HG03196 (cell line): Measurements from ENCODE around the gene PCSK6.

Source experiments
- ATAC-seq: cut with Tn5 transposase; IDR thresholded peaks from one replicate; pipeline ENCODE4 v1.9.1; 2021; ENCODE audit not compliant: unreplicated experiment

The PCSK6 gene

GRCh38 chr15:101448336-101448735 lies 41.2 kb downstream of the PCSK6 start:
- ATAC-seq: no peak

GRCh38 chr15:101447561-101448071 lies 41.9 kb downstream of the PCSK6 start:
- ATAC-seq: no peak

GRCh38 chr15:101447168-101447533 lies 42.4 kb downstream of the PCSK6 start:
- no peak for ATAC-seq

- no peak for ATAC-seq
These were observed 42.9 kb downstream of the PCSK6 start for GRCh38 chr15:101446518-101447167.

GRCh38 chr15:101445562-101446517 lies 43.7 kb downstream of the PCSK6 start:
- no peak for ATAC-seq

- ATAC-seq: no peak
These were observed 44.5 kb downstream of the PCSK6 start for GRCh38 chr15:101444807-101445508.

GRCh38 chr15:101444015-101444414 lies 45.5 kb downstream of the PCSK6 start:
- ATAC-seq: no peak

GRCh38 chr15:101442272-101442671 lies 47.2 kb downstream of the PCSK6 start:
- ATAC-seq: no peak

- ATAC-seq: no peak
These were observed 47.8 kb downstream of the PCSK6 start for GRCh38 chr15:101441696-101442095.

- ATAC-seq: no peak
These were observed 48.5 kb downstream of the PCSK6 start for GRCh38 chr15:101440846-101441590.

GRCh38 chr15:101439920-101440319 lies 49.6 kb downstream of the PCSK6 start:
- no peak for ATAC-seq

GRCh38 chr15:101439285-101439919 lies 50.1 kb downstream of the PCSK6 start:
- no peak for ATAC-seq

- ATAC-seq: no peak
These were observed 50.8 kb downstream of the PCSK6 start for GRCh38 chr15:101438482-101439284.

GRCh38 chr15:101437618-101438481 lies 51.7 kb downstream of the PCSK6 start:
- ATAC-seq: no peak

GRCh38 chr15:101437209-101437608 lies 52.3 kb downstream of the PCSK6 start:
- ATAC-seq: no peak

- no peak for ATAC-seq
These were observed 53.0 kb downstream of the PCSK6 start for GRCh38 chr15:101436526-101436925.

- no peak for ATAC-seq
These were observed 53.7 kb downstream of the PCSK6 start for GRCh38 chr15:101435761-101436160.
